Fibroblast of pulmonary artery (primary cell): ENCODE measurements around the gene CAMK2G.

ENCODE experiments used
- DNase-seq: peaks from one replicate; pipeline ENCODE4 v3.0.0-alpha.2; 2010; ENCODE audit warnings: low read depth
- H3K4me3 ChIP-seq: replicated peaks from 2 replicates; pipeline ENCODE4 v1.5.1; 2011; ENCODE audit warnings: low read depth, mild to moderate bottlenecking, control low read depth, low read length, moderate library complexity
- TF ChIP-seq, protein P1 (sequence below): IDR thresholded peaks from 2 replicates; pipeline ENCODE4 v1.5.1; 2011; ENCODE audit warnings: mild to moderate bottlenecking, control low read depth, low read length, inconsistent platforms; ENCODE audit errors: missing control alignments

CAMK2G gene

GRCh38 chr10:73873142-73873837 lies 1.1 kb downstream of the CAMK2G start:
- DNase-seq, result no peak
- TF ChIP-seq, protein P1, sequence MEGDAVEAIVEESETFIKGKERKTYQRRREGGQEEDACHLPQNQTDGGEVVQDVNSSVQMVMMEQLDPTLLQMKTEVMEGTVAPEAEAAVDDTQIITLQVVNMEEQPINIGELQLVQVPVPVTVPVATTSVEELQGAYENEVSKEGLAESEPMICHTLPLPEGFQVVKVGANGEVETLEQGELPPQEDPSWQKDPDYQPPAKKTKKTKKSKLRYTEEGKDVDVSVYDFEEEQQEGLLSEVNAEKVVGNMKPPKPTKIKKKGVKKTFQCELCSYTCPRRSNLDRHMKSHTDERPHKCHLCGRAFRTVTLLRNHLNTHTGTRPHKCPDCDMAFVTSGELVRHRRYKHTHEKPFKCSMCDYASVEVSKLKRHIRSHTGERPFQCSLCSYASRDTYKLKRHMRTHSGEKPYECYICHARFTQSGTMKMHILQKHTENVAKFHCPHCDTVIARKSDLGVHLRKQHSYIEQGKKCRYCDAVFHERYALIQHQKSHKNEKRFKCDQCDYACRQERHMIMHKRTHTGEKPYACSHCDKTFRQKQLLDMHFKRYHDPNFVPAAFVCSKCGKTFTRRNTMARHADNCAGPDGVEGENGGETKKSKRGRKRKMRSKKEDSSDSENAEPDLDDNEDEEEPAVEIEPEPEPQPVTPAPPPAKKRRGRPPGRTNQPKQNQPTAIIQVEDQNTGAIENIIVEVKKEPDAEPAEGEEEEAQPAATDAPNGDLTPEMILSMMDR, result no peak
- peak overlapping the region; percentile 63 for H3K4me3 ChIP-seq

DNA sequence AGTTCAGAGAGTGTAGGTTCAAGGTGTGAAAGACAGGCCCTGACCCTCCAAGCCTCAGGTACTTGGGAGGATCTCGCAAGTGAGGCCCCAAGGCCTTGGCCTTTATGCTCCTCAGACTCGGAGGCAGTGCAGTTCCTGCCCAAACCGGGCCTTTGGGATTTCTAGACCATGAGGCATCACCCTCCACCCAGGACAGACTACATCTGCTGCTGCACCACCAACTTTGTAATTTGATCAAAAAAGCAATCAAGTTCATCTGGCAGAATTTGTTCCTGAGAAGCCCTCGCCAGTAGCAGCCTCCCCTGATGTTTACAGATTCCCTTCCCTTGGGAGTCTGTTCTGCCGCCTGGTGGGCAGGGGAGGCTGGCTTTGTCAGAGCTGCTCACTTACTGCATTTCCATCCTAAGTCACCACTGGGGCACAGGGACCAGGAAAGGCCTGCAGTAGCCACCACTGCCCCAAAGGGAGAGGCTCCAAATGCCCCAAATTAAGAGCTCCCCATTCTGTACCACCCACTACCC lies 2.1 kb downstream of the CAMK2G start:
- no peak for DNase-seq
- TF ChIP-seq, protein P1, result peak; percentile 22
- H3K4me3 ChIP-seq, result no peak overlapping the region

GRCh38 chr10:73871295-73872189 lies 2.8 kb downstream of the CAMK2G start:
- H3K4me3 ChIP-seq, result no peak overlapping the region
- TF ChIP-seq, protein P1, result no peak
- no peak for DNase-seq

GRCh38 chr10:73868655-73869195 lies 5.6 kb downstream of the CAMK2G start:
- no peak for DNase-seq
- TF ChIP-seq, protein P1, result no peak
- H3K4me3 ChIP-seq, result no peak overlapping the region

DNA sequence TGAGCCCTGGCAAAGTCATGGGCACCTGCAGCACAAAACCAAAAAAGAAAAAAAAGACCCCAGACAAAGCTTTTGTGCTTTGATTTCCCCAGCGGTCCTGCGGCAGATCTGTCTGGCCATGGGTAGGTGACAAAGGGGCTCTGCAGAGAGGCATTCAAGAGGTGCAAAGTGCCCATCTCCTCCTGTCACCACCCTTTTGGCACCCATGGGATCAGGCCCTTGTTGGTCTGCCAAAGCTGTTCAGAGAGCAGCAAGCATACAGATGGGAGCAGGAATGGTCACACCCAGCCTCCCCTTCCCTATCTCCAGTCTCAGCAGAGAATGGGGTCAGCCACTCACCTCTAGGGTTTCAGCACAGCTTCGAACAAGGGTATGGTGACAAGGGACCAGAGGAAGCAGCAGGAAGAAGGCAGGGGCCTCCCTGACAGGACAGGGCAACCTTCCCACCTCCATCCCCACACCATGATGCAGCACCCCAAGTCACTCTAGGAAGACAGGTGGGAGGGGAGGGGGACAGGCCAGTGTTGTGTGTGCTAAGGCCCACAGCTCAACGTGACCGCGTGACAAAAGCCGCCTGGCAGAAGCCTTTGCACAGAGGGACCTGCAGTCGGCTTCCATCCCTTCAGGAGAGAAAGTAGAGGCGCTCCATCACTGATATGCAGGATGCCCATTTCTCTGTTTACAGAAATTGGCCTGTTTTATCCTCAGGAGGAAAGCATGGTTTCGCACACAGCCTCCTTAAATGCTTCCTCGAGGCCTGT lies 6.3 kb downstream of the CAMK2G start:
- TF ChIP-seq, protein P1, result no peak

GRCh38 chr10:73867126-73867807 lies 7.1 kb downstream of the CAMK2G start:
- TF ChIP-seq, protein P1, result no peak
- no peak for DNase-seq
- H3K4me3 ChIP-seq, result no peak overlapping the region

More for the DNA sequence above, 6.3 kb downstream of the CAMK2G start:
- no peak for DNase-seq
- H3K4me3 ChIP-seq, result no peak overlapping the region
